ENCODE data around the gene CA10. TPM values are rescaled to one million over a fixed set of nuclear protein-coding genes. Genes with fewer than 3 reads are reported as not detected.

The CA10 gene
- total RNA-seq, 1 experiment from 2014 or later: 0.46 TPM

GRCh38 chr17:52148969-52149351 is 9.6 kb downstream of the CA10 start:
- Histone ChIP-seq H2BK15ac (ENCODE audit: low read depth, low read length) (no peak overlapping the region), H3K9me3 (ENCODE audit: control insufficient read depth, low read depth, low read length) (no peaks in the 10 kb centered on the region), H3K79me2 (ENCODE audit: insufficient read depth, low read length) (no peaks in the 10 kb centered on the region), H3T11ph (ENCODE audit: low read length) (no peak overlapping the region), H2BK120ac (ENCODE audit: low read depth, low read length, poor library complexity, severe bottlenecking) (no peak overlapping the region), H2AFZ (ENCODE audit: low read length) (no peak overlapping the region), H3K9ac (ENCODE audit: extremely low read depth, insufficient read length, low read length) (no peak overlapping the region), H3K23ac (ENCODE audit: insufficient read length, low read depth, low read length) (no peak overlapping the region), H3K4me2 (ENCODE audit: insufficient read depth, insufficient read length, low read length) (no peak overlapping the region), H4K20me1 (ENCODE audit: control insufficient read depth, insufficient read depth, insufficient read length) (no peaks in the 10 kb centered on the region), H3K18ac (ENCODE audit: insufficient read length, low read depth, low read length) (no peak overlapping the region), H3K23me2 (ENCODE audit: insufficient read length, low read depth, low read length, poor library complexity, severe bottlenecking) (no peaks in the 10 kb centered on the region), H2BK12ac (ENCODE audit: insufficient read length, low read depth, low read length) (no peak overlapping the region), H2BK20ac (ENCODE audit: low read depth, low read length, poor library complexity, severe bottlenecking) (no peak overlapping the region), H4K5ac (ENCODE audit: insufficient read length, low read depth, low read length) (no peak overlapping the region), H2AK5ac (ENCODE audit: insufficient read length, low read length) (no peak overlapping the region), H2BK5ac (ENCODE audit: insufficient read length, low read length) (no peak overlapping the region), H3K27me3 (ENCODE audit: insufficient read depth, low read length) (no peaks in the 10 kb centered on the region), H3K56ac (ENCODE audit: insufficient read length, low read depth, low read length) (no peak overlapping the region), H3K4ac (ENCODE audit: low read depth, low read length) (no peak overlapping the region), H3K27ac (ENCODE audit: insufficient read length, low read depth, low read length) (no peak overlapping the region), H3K4me1 (ENCODE audit: insufficient read depth, low read length) (no peaks in the 10 kb centered on the region), H3K79me1 (ENCODE audit: insufficient read depth, low read depth, low read length, poor library complexity, severe bottlenecking) (no peaks in the 10 kb centered on the region), H4K91ac (ENCODE audit: insufficient read length, low read depth, low read length) (no peak overlapping the region), H4K8ac (replicated peaks; ENCODE audit: insufficient read length, low read depth, low read length) (no peak overlapping the region), H3K14ac (ENCODE audit: insufficient read depth, low read length) (no peak overlapping the region)
- no peak for DNase-seq
- no peak overlapping the region for H3K27ac Mint-ChIP-seq
- peaks cover 12% of the 10 kb centered on the region for H3K27me3 Mint-ChIP-seq (ENCODE audit: low read depth)
- no peaks in the 10 kb centered on the region for H3K9me3 Mint-ChIP-seq
- no peaks in the 10 kb centered on the region for H3K36me3 Mint-ChIP-seq (ENCODE audit: insufficient read depth in 1 of 3, low read depth in 3 of 3)
- no peak overlapping the region for H3K4me3 Mint-ChIP-seq
- peaks cover 7 to 9% of the 10 kb centered on the region in 2 experiments for H3K4me1 Mint-ChIP-seq
- TF ChIP-seq CTCF (conservative IDR thresholded peaks at IDR 0.05): no peak
- WGBS (ENCODE audit: extremely low coverage, insufficient read length, low lambda C conversion rate): no CpG with 5 or more reads among the region's 1 CpG

Measured in H9 (cell line).